Smooth muscle cell (in vitro differentiated cells): ENCODE data around the gene LTBP1. TPM values are rescaled to one million over a fixed set of nuclear protein-coding genes. Genes with fewer than 3 reads are reported as not detected.

ENCODE experiments used
- DNase-seq: peaks from one replicate; lab custom pipeline; 2025; ENCODE audit not compliant: unreplicated experiment; lab: John Stamatoyannopoulos, UW
- H2AFZ ChIP-seq: fragments of 200-600 bp; sonication (generic); 2 replicates; pipeline ENCODE4 v1.6.0; 2016; ENCODE audit warnings: antibody characterized with exemption, low read depth, mild to moderate bottlenecking
- H3F3A ChIP-seq: fragments of 200-600 bp; sonication (generic); 2 replicates; pipeline ENCODE4 v1.6.0; 2017; ENCODE audit warnings: antibody characterized with exemption, low read depth
- H3K27ac ChIP-seq: fragments of 200-600 bp; sonication (generic); 2 replicates; pipeline ENCODE4 v1.5.1; 2016; ENCODE audit warnings: low read depth, mild to moderate bottlenecking
- H3K27me3 ChIP-seq: fragments of 200-600 bp; sonication (generic); 2 replicates; pipeline ENCODE4 v1.6.1; 2016; ENCODE audit warnings: low read depth, mild to moderate bottlenecking
- H3K36me3 ChIP-seq: fragments of 200-600 bp; sonication (generic); 2 replicates; pipeline ENCODE4 v1.5.1; 2016; ENCODE audit warnings: low read depth
- H3K4me1 ChIP-seq: fragments of 200-600 bp; sonication (generic); 2 replicates; pipeline ENCODE4 v1.5.1; 2016; ENCODE audit warnings: low read depth
- H3K4me2 ChIP-seq: fragments of 200-600 bp; sonication (generic); 2 replicates; pipeline ENCODE4 v1.6.0; 2016; ENCODE audit warnings: mild to moderate bottlenecking
- H3K4me3 ChIP-seq: fragments of 200-600 bp; sonication (generic); 2 replicates; pipeline ENCODE4 v1.5.1; 2016; ENCODE audit warnings: mild to moderate bottlenecking
- H3K79me2 ChIP-seq: fragments of 200-600 bp; sonication (generic); 2 replicates; pipeline ENCODE4 v1.6.0; 2016; ENCODE audit warnings: low read depth, mild to moderate bottlenecking
- H3K9ac ChIP-seq: fragments of 200-600 bp; sonication (generic); 2 replicates; pipeline ENCODE4 v1.6.0; 2016; ENCODE audit warnings: low read depth
- H3K9me3 ChIP-seq: fragments of 200-600 bp; sonication (generic); replicated peaks from 2 replicates; pipeline ENCODE4 v1.5.1; 2016; ENCODE audit warnings: low read depth
- H4K20me1 ChIP-seq: fragments of 200-600 bp; sonication (generic); 2 replicates; pipeline ENCODE4 v1.6.0; 2016; ENCODE audit warnings: low read depth
- CTCF ChIP-seq: fragments of 200-600 bp; sonication (generic); IDR thresholded peaks from 2 replicates; pipeline ENCODE4 v1.5.1; 2017; ENCODE audit warnings: borderline replicate concordance, mild to moderate bottlenecking, antibody characterized with exemption; ENCODE audit not compliant: insufficient read depth, poor library complexity, severe bottlenecking
- WGBS: methylation state at CpG from one replicate; pipeline ENCODE4 v1.1.7; 2016; ENCODE audit warnings: low lambda C conversion rate; 5-methylcytosine and 5-hydroxymethylcytosine counted together
- polyA plus RNA-seq: library from polyadenylated mRNA; unstranded; fragments of >200 nt; fragmentation: Nextera tagmentation; extraction: Ambion mirVana; gene quantifications from 2 replicates; pipeline ENCODE4 v1.2.1, GENCODE V29; 2016
- total RNA-seq: library from RNA; depleted of rRNA; stranded (reverse); fragments of >200 nt; gene quantifications from 2 replicates; pipeline ENCODE4 v1.2.3, GENCODE V29; 2014

Gene LTBP1
- total and polyA plus RNA-seq, 2 experiments from 2014 or later: 146 to 250 TPM

DNA sequence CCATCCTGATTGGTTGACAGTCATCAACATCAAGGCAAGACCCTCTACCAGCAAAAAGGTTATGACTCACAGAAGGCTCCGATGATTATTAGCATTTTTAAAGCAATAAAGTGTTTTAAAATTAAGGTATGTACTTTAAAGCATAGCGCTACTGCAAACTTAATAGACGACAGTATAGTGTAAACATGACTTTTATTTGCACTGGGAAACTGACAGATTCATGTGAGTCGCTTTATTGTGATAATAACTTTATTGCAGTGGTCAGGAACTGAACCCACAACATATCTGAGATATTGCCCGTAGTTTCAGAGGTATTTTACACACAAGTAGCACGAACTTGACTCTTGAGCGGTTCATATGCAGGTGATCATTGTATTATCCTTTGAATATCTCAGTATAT is 249.1 kb downstream of the LTBP1 start:
- no peak overlapping the region for H2AFZ ChIP-seq
- H3K27ac ChIP-seq: no peak overlapping the region
- no peak overlapping the region for H3K4me2 ChIP-seq
- DNase-seq: no peak
- no peaks in the 10 kb centered on the region for H3K9me3 ChIP-seq
- H3K27me3 ChIP-seq: no peaks in the 10 kb centered on the region
- TF ChIP-seq CTCF: no peak
- H3K79me2 ChIP-seq: no peaks in the 10 kb centered on the region
- peaks cover 7% of the 10 kb centered on the region for H3K36me3 ChIP-seq
- H3K9ac ChIP-seq: no peak overlapping the region
- H3K4me3 ChIP-seq: no peak overlapping the region
- 93% methylated on average over 7 of the region's 7 CpGs for WGBS
- no peaks in the 10 kb centered on the region for H3K4me1 ChIP-seq
- H4K20me1 ChIP-seq: no peaks in the 10 kb centered on the region
- H3F3A ChIP-seq: no peaks in the 10 kb centered on the region

GRCh38 chr2:33196700-33197099 is 249.9 kb downstream of the LTBP1 start:
- no peak overlapping the region for H3K9ac ChIP-seq
- H3K9me3 ChIP-seq: no peaks in the 10 kb centered on the region
- no peaks in the 10 kb centered on the region for H4K20me1 ChIP-seq
- no peaks in the 10 kb centered on the region for H3K27me3 ChIP-seq
- no peak overlapping the region for H3K4me3 ChIP-seq
- H2AFZ ChIP-seq: no peak overlapping the region
- TF ChIP-seq CTCF: no peak
- H3K27ac ChIP-seq: no peak overlapping the region
- no peaks in the 10 kb centered on the region for H3K79me2 ChIP-seq
- peaks cover 7% of the 10 kb centered on the region for H3K36me3 ChIP-seq
- H3F3A ChIP-seq: no peaks in the 10 kb centered on the region
- DNase-seq: no peak
- H3K4me1 ChIP-seq: no peaks in the 10 kb centered on the region
- H3K4me2 ChIP-seq: no peak overlapping the region
- 94% methylated on average over 3 of the region's 3 CpGs for WGBS

DNA sequence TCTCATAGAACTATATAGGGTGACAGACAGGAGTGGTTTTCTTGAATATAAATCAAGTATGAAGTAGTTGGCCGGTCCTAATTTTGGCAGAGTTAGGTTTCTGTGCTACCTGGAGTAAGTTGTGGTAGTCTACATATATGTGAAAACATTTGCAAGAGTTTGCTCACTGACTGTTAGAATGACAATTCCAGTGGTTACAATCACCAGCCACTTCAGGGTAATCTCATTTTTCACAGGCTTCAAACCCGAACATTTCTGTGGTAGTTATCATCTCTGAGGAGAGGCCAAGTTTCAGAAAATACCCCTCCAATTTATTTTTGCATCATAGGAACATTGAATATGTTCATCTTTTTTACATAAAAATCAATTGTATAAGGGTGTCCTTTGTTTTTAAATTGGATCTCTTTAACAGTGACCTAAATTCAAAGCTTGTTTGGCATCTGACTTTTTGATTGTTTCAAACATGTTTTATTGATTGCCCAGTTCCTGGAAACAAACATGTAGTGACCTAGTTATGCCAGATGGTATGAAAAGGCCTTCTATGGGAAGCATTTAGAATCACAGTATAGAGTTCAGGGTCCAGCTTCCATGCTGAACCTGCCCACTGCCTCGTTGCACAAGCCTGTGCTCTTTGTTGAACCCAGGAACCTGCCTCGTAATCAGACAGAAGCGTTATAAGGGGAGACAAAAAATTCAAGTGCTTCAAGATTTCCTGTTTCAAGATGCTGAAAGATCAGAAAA is 250.6 kb downstream of the LTBP1 start:
- WGBS: 90% methylated on average over 5 of the region's 5 CpGs
- no peak for DNase-seq
- no peak for TF ChIP-seq CTCF

More for the DNA sequence above, 250.6 kb downstream of the LTBP1 start:
- H3K27me3 ChIP-seq: no peaks in the 10 kb centered on the region
- H3K9me3 ChIP-seq: no peaks in the 10 kb centered on the region
- peak overlapping the region; percentile 13 for H3K27ac ChIP-seq
- no peak overlapping the region for H3K9ac ChIP-seq
- H2AFZ ChIP-seq: no peak overlapping the region
- no peaks in the 10 kb centered on the region for H3K79me2 ChIP-seq
- H3K4me3 ChIP-seq: no peak overlapping the region
- H3K36me3 ChIP-seq: peaks cover 7% of the 10 kb centered on the region
- no peaks in the 10 kb centered on the region for H3F3A ChIP-seq
- H4K20me1 ChIP-seq: no peaks in the 10 kb centered on the region
- H3K4me1 ChIP-seq: no peaks in the 10 kb centered on the region
- H3K4me2 ChIP-seq: no peak overlapping the region
